Measurements from ENCODE around the gene MINDY1.

Gene MINDY1

DNA sequence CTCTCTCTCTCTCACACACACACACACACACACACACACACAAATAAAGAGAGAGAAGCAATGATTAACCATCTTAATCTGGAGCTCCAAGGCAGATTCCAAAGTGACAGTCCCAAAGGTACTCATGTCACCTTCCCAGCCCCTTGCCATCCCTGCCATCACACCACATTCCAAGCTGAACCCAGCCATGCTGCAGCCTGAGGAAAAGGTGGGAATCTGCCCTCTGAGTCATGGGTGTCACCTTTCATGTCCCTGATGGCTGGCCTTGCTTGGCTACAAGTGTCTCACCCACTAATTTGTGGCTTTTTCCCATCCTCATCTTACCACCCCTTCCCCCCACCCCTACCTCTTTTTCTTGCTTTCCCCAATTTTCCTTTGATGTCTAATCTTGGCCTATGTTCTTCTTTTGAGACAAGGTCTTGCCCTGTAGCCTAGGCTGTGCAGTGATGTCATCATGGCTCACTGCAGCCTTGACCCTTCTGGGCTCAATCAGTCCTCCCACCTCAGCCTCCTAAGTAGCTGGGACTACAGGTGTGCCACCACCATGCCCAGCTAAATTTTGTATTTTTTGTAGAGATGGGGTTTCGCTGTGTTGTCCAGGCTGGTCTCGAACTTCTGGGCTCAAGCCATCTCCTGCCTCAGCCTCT, 21.4 kb downstream of the MINDY1 start:
- no peak for DNase-seq (ENCODE audit: low read depth)

DNA sequence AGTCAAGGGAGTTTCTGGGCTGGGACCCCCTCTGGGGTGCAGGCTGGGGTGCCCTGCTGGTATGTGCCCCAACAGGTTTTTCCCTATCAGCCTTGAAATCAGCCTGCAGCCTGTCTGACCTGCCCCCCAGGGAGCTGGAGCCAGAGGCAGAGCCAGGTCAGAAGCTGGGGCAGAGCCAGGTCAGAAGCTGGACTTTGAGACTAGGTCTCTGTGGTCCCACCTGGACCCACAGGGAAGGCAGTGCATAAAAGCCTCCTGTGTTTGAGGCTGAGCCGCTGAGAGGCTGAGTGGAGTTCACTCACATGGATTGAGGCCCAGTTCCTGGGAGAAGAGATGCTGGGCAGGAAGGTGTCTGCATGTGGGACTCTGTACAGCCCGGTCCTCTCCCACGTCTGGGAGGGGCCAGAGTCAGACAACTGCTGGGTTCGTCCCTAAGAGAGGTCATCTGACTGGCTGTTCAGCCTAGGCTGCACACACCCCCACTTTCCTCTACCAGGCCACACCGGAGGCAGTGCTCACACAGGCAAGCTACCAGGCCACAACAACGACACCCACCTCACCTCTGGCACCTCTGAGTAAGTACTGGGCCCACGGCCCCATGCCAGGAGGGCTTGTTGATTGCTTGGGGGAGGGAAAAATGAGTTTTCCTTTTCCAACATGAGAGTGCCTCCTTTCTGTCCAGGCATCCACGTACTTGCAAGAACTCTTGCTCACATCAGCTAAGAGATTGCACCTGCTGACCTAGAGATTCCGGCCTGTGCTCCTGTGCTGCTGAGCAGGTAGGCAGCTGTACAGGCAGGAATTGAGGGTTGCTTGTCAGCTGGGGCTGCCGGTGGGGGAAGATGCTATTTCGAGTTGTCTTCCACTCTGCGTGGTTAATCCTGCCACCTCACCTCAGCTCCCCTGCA, 24.6 kb downstream of the MINDY1 start, which contains the start of gene ANXA9:
TSS of gene ANXA9 (plus strand) at position 488 of the 908 bp plus-strand sequence. CDS start 814 bp downstream, outside the sequence.
- no peak for DNase-seq (ENCODE audit: low read depth)

DNA sequence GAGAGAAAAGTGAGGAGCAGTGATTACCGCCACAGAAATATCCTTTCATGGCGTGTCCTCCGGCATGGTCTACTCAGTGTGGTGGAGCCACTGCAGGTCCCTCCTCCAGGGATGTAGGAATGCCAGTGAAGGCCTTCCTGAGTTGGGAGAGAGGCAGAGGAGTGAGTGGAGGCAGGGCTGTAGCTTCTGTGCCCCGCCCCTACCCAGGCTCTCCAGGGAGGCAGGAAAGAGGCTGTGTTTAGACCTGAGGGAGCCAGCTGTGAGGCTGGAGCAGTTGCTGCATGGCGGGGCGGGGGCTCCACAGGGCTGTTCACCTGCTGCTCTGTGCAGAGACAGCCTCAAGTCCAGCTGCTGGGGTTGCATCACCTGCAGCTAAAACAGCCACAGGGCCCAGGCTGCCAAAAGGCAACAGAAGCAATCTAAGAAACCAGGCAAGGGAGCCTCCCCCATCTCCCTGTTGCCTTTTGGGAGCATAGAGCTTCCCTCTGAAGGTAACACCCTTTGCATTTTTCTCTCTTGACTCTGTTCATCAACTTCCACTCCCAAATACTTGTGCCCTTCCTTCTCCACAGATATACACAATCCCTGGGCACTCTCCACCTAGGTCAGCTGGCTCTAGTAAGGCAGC, 25.4 kb downstream of the MINDY1 start:
- DNase-seq (ENCODE audit: low read depth): no peak

DNA sequence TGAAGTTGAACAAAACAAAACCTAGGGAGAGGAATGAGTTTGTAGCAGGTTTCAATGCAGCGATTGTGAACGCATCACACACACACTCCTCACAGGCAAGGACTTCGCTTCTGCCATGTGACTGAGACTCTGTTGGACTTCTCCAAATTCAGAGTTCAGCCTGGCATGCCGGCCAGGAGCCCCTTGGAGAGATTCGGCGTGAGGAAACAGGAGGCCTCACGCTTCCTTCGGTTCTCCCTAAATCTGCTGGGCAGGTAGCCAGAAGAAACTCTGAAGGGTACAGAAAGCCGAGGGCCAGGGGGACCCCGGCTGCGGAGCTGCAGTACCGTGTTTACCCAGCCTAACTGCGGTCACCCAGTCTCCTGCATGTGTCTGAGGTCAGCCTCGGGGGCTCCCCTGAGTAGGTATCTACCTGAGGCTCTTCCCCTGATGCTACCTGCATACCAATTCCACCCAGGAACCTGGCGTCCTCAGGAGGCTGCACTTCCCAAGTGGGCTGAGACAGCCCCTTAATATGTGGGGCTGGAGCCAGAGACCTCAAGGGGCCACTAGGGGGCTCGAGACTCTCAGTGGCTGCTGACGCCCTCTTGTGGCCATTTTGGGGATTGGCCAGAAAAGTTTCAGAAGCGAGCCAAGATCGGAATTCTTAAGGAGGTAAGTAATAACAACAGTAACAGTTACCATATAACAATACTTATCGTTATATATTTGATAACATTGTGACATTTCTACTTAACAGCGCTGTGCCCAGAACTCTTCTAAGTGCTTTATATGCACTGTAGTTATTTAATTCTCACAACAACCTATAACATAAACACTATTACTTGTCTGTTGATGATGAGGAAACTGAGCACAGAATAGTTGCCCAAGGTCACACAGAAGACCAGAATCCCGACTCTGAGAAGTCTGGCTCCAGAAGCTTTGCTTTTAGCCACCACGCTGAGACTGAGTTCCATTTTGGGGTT, 27.3 kb downstream of the MINDY1 start:
- DNase-seq (ENCODE audit: low read depth): peak; percentile 78

DNA sequence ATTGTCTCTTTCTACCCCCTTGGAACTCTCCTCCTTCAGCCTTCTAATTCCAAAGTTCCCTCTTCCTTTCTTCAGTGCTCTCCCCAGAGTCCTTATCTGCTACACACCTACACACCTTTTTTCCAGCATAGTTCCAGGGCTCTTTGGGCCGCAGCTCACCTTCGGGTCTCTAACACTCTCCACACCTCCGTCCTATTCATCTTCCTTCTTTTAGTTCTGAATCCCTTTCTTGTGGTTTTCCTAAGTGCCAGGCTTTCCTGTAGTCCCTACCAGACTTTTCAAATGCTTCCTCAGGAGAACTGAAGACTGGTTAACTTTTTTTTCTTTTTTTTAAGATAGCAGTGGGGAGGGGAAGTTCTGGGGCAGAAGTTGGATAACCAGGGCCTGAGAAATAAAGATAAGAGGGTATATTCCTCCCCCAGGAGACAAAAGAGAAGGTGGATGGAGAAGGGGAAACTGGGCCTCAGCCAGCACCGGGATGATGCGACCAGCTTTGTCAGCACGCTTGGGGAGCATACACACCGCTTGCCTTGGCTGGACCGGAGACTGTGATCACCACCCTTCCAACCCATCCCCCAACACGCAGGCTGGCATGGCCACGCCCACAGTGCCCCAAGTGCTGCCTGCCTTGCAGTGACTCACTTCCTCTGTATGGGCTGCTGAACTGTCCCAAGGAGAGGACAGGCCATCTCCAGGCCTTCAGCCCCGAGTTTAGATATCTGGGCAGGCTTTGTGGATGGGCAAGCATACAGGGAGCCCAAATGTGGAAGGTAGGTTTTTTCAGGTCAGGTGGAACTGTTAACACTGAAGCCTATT, 29.6 kb downstream of the MINDY1 start:
- DNase-seq (ENCODE audit: low read depth): no peak

DNA sequence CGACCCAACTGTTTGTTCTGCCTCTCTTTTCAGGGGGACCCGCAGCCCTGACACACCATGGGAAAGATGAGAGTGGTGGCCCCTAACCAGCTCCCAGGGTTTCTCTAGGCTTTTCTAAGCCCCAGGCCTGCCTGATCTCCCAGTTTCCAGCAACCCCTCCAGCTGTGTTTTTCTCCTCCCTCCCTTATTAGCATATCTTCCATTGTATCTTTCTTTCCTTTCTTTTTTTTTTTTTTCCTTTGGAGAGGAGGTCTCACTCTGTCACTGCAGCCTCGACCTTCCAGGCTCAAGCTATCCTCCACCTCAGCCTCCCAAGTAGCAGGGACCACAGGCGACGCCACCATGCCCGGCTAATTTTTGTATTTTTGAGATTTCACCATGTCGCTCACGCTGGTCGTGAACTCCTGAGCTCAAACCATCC, 30.3 kb downstream of the MINDY1 start:
- no peak for DNase-seq (ENCODE audit: low read depth)

DNA sequence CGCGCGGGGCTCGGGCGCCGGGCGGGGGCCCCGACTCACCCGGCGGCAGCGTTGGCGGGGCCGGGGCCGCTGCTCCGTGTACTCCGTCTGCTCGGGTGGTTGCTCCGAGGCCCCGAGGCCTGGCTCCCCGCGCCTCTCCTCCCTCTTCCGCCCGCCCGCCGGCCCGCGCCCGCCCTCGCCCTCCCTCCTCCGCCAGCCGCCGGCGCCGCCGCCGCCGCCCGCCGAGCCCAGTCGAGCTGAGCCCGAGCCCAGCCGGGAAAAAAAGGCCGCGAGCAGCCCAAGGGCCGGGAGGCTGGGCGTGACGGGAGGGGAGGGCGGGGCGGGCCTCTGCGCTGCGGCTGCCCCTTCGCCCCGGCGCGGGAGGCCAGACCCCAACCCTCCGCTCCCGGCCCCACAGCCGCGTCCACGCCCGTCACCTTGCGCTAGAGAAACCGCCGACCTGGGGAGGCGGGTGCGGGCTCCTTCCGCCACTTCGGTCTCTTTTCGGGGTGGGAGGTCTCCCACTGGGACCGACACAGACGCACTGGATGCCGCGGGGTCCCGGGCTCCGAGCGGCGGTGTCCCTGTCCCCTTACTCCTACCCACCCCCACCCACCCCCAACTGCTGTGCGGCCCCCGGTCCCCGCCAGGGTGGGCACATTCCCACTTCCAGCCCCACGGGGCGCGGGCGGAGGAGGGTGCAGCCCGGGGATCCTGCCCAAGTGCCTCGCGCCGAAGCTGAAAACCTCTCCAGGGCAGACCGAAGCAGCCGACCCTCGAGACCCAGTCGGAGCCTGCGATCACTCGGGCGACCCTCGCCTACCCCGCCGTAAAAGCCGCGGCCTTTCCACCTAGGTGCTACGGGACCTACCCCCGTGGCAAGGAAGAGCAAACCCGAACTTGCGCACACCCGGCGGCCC, 31.9 kb downstream of the MINDY1 start, which contains the start of gene CERS2:
TSS of gene CERS2 (minus strand) at position 256 of the 899 bp plus-strand sequence. CDS start 5,745 bp downstream, outside the sequence.
- DNase-seq (ENCODE audit: low read depth): no peak

DNA sequence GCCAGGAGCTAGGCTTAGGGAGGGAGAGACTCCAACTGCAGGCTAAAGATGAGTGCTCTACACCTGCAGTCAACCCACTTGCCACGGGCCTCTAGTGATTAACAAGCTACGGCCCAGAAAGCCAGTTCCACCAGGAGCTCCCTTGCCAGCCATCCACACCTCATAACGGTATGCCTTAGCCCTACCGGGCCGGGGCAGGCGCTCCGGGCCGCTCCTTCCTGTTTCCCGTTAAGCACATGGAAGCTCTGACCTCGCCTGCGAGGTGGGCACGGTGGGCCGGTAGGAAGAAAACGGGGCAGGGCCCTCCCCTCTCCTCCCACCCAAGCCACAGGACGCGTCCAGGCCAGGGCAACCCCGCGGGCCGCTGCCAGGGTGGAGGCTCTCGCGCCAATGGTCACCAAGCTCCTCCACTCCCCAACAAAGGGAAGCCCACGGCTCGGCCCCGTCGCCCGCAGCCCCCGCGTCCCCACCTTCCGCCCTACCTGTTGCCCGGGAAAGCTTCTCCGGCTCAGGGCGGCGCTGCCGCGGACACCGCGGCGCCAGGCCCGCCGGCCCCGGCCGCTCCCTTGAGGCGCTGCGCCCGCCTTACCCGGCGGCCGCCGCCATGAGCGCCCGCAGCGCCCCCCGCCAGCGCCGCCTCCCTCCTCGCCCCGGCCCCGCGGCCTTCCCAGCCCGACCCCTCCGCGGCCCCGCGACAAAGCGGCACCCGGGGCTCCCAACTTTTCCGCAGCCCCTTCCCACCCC, 32.7 kb downstream of the MINDY1 start:
- DNase-seq (ENCODE audit: low read depth): no peak

DNA sequence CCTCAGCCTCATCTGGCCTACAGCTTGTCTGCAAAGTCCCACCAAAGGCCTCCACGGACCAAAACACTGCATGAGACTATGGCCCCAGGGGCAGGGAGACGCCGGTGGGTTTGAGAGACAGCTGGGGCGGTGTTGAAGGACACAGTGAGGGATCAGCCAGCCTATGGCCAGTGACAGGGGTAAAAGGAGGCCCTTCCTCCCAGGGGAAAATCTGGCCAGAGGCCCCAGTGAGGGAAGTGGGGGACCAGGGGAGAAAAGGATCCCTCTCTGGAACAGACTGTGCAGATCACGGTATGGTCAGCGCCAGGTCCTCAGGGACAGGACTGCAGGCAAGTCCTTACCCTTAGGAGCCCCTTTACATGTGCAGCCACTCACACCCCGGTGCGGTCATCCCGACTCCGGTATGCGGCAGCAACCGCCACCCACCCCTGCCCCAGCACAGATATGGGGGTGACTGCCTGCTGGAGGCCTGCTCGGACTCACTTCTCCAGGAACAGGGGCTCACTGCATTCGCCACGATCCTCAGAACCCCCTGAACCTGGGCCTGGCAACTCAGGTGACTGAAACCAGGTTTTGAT, 33.4 kb downstream of the MINDY1 start:
- no peak for DNase-seq (ENCODE audit: low read depth)

DNA sequence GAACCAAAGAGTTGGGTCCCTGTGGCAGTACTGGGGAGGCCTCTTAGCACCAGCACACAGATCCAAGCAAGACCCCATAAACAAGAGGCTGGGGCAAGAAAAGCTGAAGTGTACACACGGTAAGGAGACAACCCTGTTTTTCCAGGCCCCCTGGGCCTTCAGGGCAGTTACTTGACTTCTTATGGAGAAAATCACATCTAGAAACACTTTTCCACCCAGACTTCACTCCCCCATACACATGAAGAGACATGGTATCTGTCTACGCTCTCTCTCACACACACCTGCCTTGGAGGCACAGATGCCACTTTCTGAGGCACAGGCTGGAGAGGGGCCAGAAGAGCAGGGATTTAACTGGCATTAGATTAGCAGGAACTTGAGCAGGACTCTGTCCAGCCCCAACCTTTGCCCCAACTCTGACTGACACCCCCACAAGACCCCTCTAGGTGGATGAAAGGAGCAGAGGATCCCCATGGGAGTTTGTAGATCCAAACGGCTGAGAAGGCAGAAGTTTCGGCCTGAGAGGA, 34.2 kb downstream of the MINDY1 start:
- DNase-seq (ENCODE audit: low read depth): no peak

DNA sequence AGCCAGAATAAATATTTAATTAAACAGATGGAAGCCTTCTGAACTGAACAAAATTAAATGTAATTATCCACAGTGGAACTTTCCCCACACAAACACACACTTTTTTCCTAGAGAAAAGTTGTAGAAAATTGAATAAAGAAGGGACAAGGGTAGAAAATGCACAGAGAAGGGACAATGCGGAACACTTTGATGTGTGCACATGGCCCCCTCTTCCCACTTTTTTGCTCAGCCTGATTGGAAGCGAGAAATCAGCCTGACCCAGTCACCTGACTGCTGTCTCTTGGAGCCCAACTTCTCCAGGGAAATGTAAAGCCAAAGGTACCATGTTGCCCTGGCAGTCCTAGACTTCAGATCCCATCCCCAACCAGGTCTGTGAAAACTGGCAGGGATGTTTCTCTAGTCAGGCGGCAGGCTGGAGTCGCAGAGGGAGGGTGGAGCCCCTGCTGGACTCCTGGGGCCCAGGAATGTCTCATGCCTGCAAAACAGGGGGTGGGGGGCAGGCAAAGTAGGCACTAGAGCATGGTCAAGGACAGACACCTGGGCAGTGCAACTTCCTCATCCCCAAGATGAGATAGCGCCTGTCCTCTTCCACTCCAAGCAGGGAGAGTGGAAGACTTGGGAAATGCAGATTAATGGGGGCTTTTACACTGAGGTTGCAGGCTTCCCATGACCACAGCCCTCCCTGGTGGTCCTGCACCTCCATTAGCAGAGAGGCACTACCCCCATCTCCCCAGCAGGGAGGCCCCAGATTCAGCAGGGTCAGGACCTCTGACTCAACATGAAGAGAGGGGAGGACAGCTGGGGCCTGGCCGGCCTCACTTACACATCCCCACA, 34.9 kb downstream of the MINDY1 start:
- no peak for DNase-seq (ENCODE audit: low read depth)

DNA sequence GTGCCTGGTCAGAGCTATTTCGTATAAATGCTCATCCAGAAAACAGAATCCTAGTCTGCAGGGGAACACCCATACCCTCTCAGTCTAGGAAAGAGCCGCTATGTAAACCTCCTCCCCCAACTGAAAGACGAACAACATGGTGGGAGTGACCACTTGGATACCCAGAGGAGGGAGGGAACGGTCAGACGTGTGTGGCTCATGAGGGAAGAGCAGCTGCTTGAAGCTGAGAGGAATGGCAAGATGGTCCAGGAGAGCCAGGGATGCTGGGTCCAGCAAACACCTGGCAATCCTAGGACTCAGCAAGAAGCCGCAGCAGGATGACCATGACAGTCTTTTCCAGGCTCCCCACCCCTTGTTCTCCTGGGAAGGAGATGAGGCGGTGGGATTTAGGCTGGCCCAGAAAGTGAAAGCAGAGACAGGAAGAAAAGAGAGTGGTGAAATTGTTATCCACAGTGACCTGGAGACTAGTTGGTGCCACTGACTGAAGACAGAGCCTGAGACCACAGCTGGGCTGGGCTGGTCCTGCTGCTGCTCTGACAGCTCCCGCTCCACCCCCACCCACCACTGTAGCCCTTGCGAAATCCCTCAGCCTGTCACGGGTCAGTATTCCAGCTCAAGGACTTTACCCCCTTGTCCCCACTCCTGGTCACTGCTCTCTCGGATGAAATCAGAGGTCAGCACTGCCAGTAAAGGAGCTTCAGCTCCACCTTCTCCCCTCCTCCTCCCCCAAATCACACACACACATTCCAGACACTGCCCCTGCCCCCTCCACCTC, 35.7 kb downstream of the MINDY1 start:
- no peak for DNase-seq (ENCODE audit: low read depth)

DNA sequence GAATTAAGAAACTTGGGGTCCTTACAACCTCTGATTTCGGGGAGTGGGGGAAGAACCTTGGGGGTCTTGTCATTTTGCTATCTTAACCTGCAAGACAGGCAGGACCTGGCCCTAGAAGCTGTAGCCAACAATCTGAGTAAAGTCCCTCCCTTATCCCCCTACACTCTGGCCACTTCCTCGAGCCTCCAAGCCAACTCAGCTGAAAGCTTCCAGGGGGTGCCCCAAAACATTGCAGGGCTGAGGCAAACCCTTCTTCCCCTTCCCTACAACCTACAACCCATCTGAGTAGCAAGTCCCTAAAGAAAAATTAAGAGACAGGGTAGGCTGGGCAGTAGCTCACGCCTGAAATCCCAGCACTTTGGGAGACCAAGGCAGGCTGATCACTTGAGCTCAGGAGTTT, 37.1 kb downstream of the MINDY1 start:
- no peak for DNase-seq (ENCODE audit: low read depth)

DNA sequence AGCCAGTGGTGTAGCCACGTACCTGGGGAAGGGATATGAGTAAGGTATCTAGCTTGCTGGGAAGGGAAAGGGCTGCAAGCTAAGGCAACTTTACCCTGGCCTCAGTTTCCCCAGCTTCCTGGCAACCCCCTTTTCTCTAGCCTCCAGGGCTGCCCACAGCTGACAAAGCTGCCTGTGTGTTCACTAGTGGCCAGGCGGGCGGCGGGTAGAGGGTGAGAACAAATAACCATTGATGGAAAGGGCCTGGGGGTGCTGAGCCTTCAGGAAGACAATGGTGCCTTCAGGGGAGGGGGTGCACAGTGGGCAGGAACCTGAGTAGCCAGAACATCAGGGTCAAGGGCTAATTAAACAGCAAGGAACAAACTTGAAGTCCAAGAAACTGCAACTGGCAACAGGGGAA, 38.2 kb downstream of the MINDY1 start:
- DNase-seq (ENCODE audit: low read depth): no peak

DNA sequence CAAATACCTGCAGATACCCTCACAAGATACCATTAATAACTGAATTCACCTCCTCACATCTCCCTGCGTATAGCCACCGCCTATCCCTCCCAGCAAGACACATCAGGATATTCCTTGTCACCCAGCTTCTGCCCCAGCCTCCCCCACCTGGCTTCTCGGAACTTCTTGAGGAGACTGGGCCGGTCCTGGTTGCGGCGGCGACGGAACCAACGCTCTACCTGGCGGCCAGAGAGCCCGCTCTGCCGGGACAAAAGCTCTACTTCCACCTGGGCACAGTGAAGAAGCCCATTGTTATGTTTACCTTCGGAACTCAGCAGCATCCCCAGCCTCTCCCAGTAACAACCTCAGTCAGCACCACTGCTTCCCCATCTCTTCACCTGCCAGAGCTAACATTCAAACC, 38.8 kb downstream of the MINDY1 start:
- no peak for DNase-seq (ENCODE audit: low read depth)

DNA sequence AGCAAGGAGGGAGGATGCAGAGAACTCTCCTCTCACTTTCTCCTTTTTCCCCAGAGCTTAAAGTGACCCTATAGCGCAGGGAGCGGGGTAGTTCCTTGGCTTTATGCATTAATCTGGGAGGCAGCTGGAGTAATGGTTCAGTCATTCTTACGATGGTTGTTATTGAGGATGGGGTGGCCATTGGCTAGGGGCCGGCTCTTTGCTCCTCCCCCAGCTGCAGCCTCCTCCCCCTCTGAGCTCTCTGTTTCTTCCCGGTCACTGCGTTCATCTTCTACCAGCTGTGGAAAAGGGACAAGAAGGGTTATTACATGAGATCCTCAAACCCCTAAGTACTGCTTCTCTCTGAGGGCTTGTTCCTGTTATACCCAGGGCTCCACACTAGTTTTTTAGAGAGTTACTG, 40.7 kb downstream of the MINDY1 start:
- no peak for DNase-seq (ENCODE audit: low read depth)

DNA sequence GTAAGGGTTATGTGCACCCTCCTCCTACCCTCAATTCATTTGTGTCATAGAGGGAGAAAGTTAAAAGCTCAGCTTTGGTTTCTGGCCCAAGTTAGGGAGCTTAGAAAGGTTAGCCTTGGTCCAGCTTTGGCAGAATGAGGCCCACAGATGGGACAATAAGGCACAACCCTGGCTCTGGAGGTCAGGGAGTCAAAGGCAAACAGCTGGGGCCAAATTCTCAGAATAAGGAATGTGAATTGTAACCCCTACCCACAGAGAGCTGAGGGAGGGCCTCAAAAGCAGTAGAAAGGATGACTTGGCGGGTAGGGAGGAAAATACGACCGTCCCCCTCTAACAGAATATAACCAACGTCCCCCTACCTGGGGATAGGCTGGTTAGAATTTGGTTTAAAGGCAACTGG, 41.1 kb downstream of the MINDY1 start:
- no peak for DNase-seq (ENCODE audit: low read depth)
